Trophoblast cell (in vitro differentiated cells and primary cell): Measurements from ENCODE around the gene SEC24C.
"Not testable (repeated sequence)": the region's sequence is repeated elsewhere in the genome, so short reads cannot be mapped to it uniquely, and the experiment has no call there.

Experiments used
- DNase-seq, 2 donors: peaks; one replicate each; pipeline ENCODE4 v3.0.0-alpha.2; 2016
- H2AFZ ChIP-seq: 2 replicates; pipeline ENCODE4 v1.6.1; 2013; ENCODE audit warnings: low read length, moderate library complexity, mild to moderate bottlenecking; ENCODE audit not compliant: insufficient read depth, poor library complexity
- H2AK5ac ChIP-seq: 2 replicates; pipeline ENCODE4 v1.6.1; 2013; ENCODE audit warnings: mild to moderate bottlenecking, low read length
- H2BK120ac ChIP-seq: 2 replicates; pipeline ENCODE4 v1.6.1; 2013; ENCODE audit warnings: low read length, mild to moderate bottlenecking, moderate library complexity; ENCODE audit not compliant: insufficient read depth, poor library complexity
- H2BK12ac ChIP-seq: 2 replicates; pipeline ENCODE4 v1.6.1; 2013; ENCODE audit warnings: mild to moderate bottlenecking, low read length, moderate library complexity
- H2BK5ac ChIP-seq: 2 replicates; pipeline ENCODE4 v1.6.1; 2013; ENCODE audit warnings: low read length, low read depth, moderate library complexity, mild to moderate bottlenecking; ENCODE audit not compliant: poor library complexity
- H3K14ac ChIP-seq: 2 replicates; pipeline ENCODE4 v1.6.1; 2013; ENCODE audit warnings: mild to moderate bottlenecking, low read length
- H3K18ac ChIP-seq: 2 replicates; pipeline ENCODE4 v1.6.1; 2013; ENCODE audit warnings: mild to moderate bottlenecking, low read length
- H3K23ac ChIP-seq: 2 replicates; pipeline ENCODE4 v1.6.1; 2013; ENCODE audit warnings: low read length
- H3K27ac ChIP-seq: 2 replicates; pipeline ENCODE4 v1.5.1; 2013; ENCODE audit warnings: low read depth, mild to moderate bottlenecking, inconsistent platforms, low read length, moderate library complexity
- H3K27me3 ChIP-seq: 2 replicates; pipeline ENCODE4 v1.6.1; 2013; ENCODE audit warnings: inconsistent platforms, mild to moderate bottlenecking, low read length, moderate library complexity; ENCODE audit not compliant: insufficient read depth
- H3K36me3 ChIP-seq, 2 experiments: 1 replicate in 1 of 2; 2 replicates in 1 of 2; pipeline ENCODE4 v1.6.1; 2013; ENCODE audit warnings: low read length in 2 of 2, mild to moderate bottlenecking in 2 of 2, moderate library complexity in 1 of 2; ENCODE audit not compliant: insufficient read depth in 2 of 2, control insufficient read depth in 1 of 2
- H3K4ac ChIP-seq: 2 replicates; pipeline ENCODE4 v1.6.1; 2013; ENCODE audit warnings: low read depth, mild to moderate bottlenecking, low read length, moderate library complexity
- H3K4me1 ChIP-seq, 2 experiments: 1 replicate in 1 of 2; 2 replicates in 1 of 2; pipeline ENCODE4 v1.6.1; 2013; ENCODE audit warnings: low read length in 2 of 2, mild to moderate bottlenecking in 2 of 2, moderate library complexity in 1 of 2; ENCODE audit not compliant: insufficient read depth in 2 of 2, control insufficient read depth in 1 of 2
- H3K4me2 ChIP-seq: 2 replicates; pipeline ENCODE4 v1.6.1; 2013; ENCODE audit warnings: inconsistent platforms, mild to moderate bottlenecking, low read length, moderate library complexity
- H3K4me3 ChIP-seq: 2 replicates; pipeline ENCODE4 v1.5.1; 2013; ENCODE audit warnings: mild to moderate bottlenecking, low read depth, low read length, inconsistent platforms
- H3K79me1 ChIP-seq: one replicate; pipeline ENCODE4 v1.6.1; 2013; ENCODE audit warnings: low read length
- H3K79me2 ChIP-seq: 2 replicates; pipeline ENCODE4 v1.6.1; 2013; ENCODE audit warnings: low read length, mild to moderate bottlenecking; ENCODE audit not compliant: control insufficient read depth, insufficient read depth, poor library complexity
- H3K9ac ChIP-seq: 2 replicates; pipeline ENCODE4 v1.6.1; 2013; ENCODE audit warnings: mild to moderate bottlenecking, low read length
- H3K9me3 ChIP-seq: 2 replicates; pipeline ENCODE4 v1.6.1; 2013; ENCODE audit warnings: low read depth, mild to moderate bottlenecking, control low read depth, inconsistent platforms, low read length; ENCODE audit not compliant: insufficient read depth
- H4K12ac ChIP-seq: 2 replicates; pipeline ENCODE4 v1.6.1; 2013; ENCODE audit warnings: low read depth, mild to moderate bottlenecking, low read length, moderate library complexity
- H4K8ac ChIP-seq: 2 replicates; pipeline ENCODE4 v1.6.1; 2013; ENCODE audit warnings: low read depth, mild to moderate bottlenecking, low read length, moderate library complexity
- H4K91ac ChIP-seq: one replicate; pipeline ENCODE4 v1.6.1; 2013; ENCODE audit warnings: low read depth, mild to moderate bottlenecking, low read length, moderate library complexity
- WGBS: extraction: QIAGEN DNeasy Blood & Tissue Kit; methylation state at CpG from one replicate; pipeline ENCODE4 v1.1.7; 2013; ENCODE audit warnings: missing lambda C conversion rate; ENCODE audit not compliant: insufficient read length, insufficient coverage; ENCODE audit errors: extremely low coverage; 5-methylcytosine and 5-hydroxymethylcytosine counted together

Gene SEC24C

GRCh38 chr10:73785721-73786511, 41.7 kb downstream of the SEC24C start:
- H3K36me3 ChIP-seq, result peaks cover 22% of the 10 kb centered on the region in 2 experiments
- H3K14ac ChIP-seq, result peak overlapping the region; percentile 89
- H4K91ac ChIP-seq, result peak overlapping the region; percentile 86
- no peaks in the 10 kb centered on the region for H3K27me3 ChIP-seq
- peak overlapping the region; percentile 77 for H3K4ac ChIP-seq
- peak overlapping the region; percentile 84 for H3K4me3 ChIP-seq
- peak overlapping the region; percentile 73 for H3K9ac ChIP-seq
- peaks cover 20% of the 10 kb centered on the region for H3K79me2 ChIP-seq
- peak overlapping the region; percentile 77 for H3K4me2 ChIP-seq
- H2AK5ac ChIP-seq, result peak overlapping the region; percentile 60
- peak overlapping the region; percentile 79 for H4K8ac ChIP-seq
- H3K23ac ChIP-seq, result no peak overlapping the region
- peak overlapping the region; percentile 45 for H2AFZ ChIP-seq
- H2BK120ac ChIP-seq, result peak overlapping the region; percentile 77
- H4K12ac ChIP-seq, result peak overlapping the region; percentile 19
- WGBS, result no CpG with 5 or more reads among the region's 54 CpGs
- peak overlapping the region; percentile 93 for H3K18ac ChIP-seq
- peak in 1 of 2 donors; percentile 46 for DNase-seq
- H3K9me3 ChIP-seq, result no peaks in the 10 kb centered on the region
- peaks cover 4% of the 10 kb centered on the region in 2 experiments for H3K4me1 ChIP-seq
- H2BK12ac ChIP-seq, result no peak overlapping the region
- H2BK5ac ChIP-seq, result no peak overlapping the region
- peaks cover 13% of the 10 kb centered on the region for H3K79me1 ChIP-seq
- H3K27ac ChIP-seq, result peak overlapping the region; percentile 70

- H3K27ac ChIP-seq, result no peak overlapping the region
- H4K12ac ChIP-seq, result no peak overlapping the region
- no peak overlapping the region for H4K8ac ChIP-seq
- peaks cover 17% of the 10 kb centered on the region for H3K79me2 ChIP-seq
- peaks cover 4% of the 10 kb centered on the region in 2 experiments for H3K4me1 ChIP-seq
- H3K4me3 ChIP-seq, result peak overlapping the region; percentile 84
- H2BK120ac ChIP-seq, result no peak overlapping the region
- no peak overlapping the region for H2BK5ac ChIP-seq
- H3K18ac ChIP-seq, result no peak overlapping the region
- H2AFZ ChIP-seq, result no peak overlapping the region
- H3K9me3 ChIP-seq, result no peaks in the 10 kb centered on the region
- no peak overlapping the region for H3K9ac ChIP-seq
- H3K23ac ChIP-seq, result no peak overlapping the region
- H3K4me2 ChIP-seq, result peak overlapping the region; percentile 77
- H2AK5ac ChIP-seq, result no peak overlapping the region
- no peak overlapping the region for H2BK12ac ChIP-seq
- H3K36me3 ChIP-seq, result peaks cover 28% of the 10 kb centered on the region in 2 experiments
- WGBS, result no CpG with 5 or more reads among the region's 2 CpGs
- no peaks in the 10 kb centered on the region for H3K27me3 ChIP-seq
- peak overlapping the region; percentile 77 for H3K4ac ChIP-seq
- no peak overlapping the region for H4K91ac ChIP-seq
- DNase-seq, result no peak
- H3K14ac ChIP-seq, result no peak overlapping the region
- peaks cover 13% of the 10 kb centered on the region for H3K79me1 ChIP-seq
Measured at GRCh38 chr10:73786512-73786885, 42.3 kb downstream of the SEC24C start.

- not testable (repeated sequence) for H2AFZ ChIP-seq, H4K12ac ChIP-seq, H3K79me1 ChIP-seq, H2BK120ac ChIP-seq, H3K9me3 ChIP-seq, H3K27ac ChIP-seq, H3K9ac ChIP-seq, H3K4me2 ChIP-seq, H3K4me1 ChIP-seq, H3K23ac ChIP-seq, H3K18ac ChIP-seq, H3K4me3 ChIP-seq, H4K91ac ChIP-seq, DNase-seq, H2BK5ac ChIP-seq, H3K27me3 ChIP-seq, H4K8ac ChIP-seq, H3K14ac ChIP-seq, H2AK5ac ChIP-seq, H2BK12ac ChIP-seq
- Histone ChIP-seq H3K79me2 (peaks cover 11% of the 10 kb centered on the region), H3K36me3 (peaks cover 35% of the 10 kb centered on the region in 2 experiments), H3K4ac (peak overlapping the region; percentile 72)
- no CpG with 5 or more reads among the region's 21 CpGs for WGBS
Measured at GRCh38 chr10:73787031-73787800, 43.0 kb downstream of the SEC24C start.

- WGBS, result no CpG with 5 or more reads among the region's 17 CpGs
- Histone ChIP-seq H3K9me3 (no peaks in the 10 kb centered on the region), H4K12ac (no peak overlapping the region), H4K91ac (no peak overlapping the region), H2AK5ac (no peak overlapping the region), H2BK5ac (no peak overlapping the region), H3K18ac (no peak overlapping the region), H3K4me1 (peaks cover 4% of the 10 kb centered on the region in 2 experiments), H2AFZ (no peak overlapping the region), H4K8ac (no peak overlapping the region), H2BK120ac (no peak overlapping the region), H3K79me2 (peaks cover 9% of the 10 kb centered on the region), H3K4me3 (peak overlapping the region; percentile 31), H3K4ac (no peak overlapping the region), H3K27ac (no peak overlapping the region), H3K4me2 (no peak overlapping the region), H3K36me3 (peaks cover 53% of the 10 kb centered on the region in 2 experiments), H3K23ac (no peak overlapping the region), H3K9ac (no peak overlapping the region), H3K14ac (no peak overlapping the region), H2BK12ac (no peak overlapping the region), H3K27me3 (no peaks in the 10 kb centered on the region), H3K79me1 (peaks cover 6% of the 10 kb centered on the region)
- DNase-seq, result peak in 1 of 2 donors; percentile 24
Measured at GRCh38 chr10:73788864-73789658, 44.9 kb downstream of the SEC24C start.
